Urothelium cell line (cell line): ENCODE results near the gene NT5DC4.
"Not testable (repeated sequence)": the region's sequence is repeated elsewhere in the genome, so short reads cannot be mapped to it uniquely, and the experiment has no call there.

ENCODE experiments used
- DNase-seq: peaks from one replicate; pipeline ENCODE4 v3.0.0; 2011; ENCODE audit warnings: low spot score, mixed read lengths
- FAIRE-seq: peaks from 2 replicates; lab custom pipeline; 2011; peaks lifted over from hg19 to GRCh38; lab: Jason Lieb, UNC

NT5DC4 gene

DNA sequence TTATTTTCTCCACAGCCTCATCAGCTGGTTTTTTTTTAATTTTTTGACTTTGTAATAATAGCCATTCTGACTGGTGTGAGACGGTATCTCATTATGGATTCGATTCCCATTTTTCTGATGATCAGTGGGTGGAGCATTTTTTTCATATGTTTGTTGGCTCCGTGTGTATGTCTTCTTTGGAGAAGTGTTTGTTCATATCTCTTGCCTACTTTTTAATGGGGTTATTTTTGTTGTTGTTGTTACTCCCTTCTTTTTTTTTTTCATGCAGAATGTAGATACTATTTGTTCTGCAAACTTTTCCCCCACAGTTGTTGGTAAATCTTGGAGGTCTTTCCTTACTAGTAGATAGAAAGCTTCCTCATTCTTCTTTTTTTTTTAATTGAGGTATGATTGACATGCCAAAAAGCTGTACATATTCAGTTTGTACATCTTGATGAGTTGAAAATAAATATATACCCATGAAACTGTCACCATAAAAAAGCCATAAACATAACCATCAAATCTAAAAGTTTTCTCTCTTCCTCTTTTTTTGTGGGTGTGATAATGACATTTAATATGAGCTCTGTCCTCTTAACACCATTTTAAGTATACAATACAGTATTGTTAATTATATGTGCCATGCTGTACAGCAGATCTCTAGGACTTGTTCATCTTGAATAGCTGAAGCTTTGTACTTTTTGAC, 21.8 kb upstream of the NT5DC4 start:
- no peak for FAIRE-seq
- DNase-seq = no peak

DNA sequence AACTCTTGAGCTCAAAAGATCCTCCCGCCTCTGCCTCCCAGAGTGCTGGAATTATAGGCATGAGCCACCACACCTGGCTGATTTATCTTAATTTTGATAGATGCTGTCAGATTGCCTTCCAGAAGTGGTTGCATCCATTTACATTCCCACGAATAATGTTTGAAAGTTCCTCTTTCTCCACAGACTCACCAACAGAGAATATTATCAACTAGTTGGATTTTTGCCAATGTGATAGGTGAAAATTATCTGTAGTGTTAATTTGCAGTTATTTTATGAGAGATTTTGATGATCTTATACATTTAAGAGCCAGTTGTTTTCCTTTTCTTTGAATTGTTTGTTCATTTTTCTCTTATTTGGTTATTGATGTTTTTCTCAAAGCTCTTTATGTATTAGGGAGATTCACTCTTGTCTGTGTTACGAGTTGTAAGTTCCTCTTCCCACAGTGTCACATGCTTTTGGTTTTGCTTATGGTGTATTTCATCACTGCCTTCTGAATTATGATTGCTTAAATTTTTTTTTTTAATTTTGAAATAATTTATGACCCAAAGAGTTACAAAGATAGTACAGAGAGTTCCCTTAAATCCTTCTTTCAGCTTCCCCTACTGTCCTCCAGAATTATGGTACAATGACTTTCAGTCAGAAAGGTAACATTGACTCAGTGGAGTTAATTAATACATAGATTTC, 20.7 kb upstream of the NT5DC4 start:
- DNase-seq = no peak

GRCh38 chr2:112701052-112701451, 19.8 kb upstream of the NT5DC4 start:
- no peak for FAIRE-seq
- no peak for DNase-seq

More for the DNA sequence above, 20.7 kb upstream of the NT5DC4 start:
- no peak for FAIRE-seq

DNA sequence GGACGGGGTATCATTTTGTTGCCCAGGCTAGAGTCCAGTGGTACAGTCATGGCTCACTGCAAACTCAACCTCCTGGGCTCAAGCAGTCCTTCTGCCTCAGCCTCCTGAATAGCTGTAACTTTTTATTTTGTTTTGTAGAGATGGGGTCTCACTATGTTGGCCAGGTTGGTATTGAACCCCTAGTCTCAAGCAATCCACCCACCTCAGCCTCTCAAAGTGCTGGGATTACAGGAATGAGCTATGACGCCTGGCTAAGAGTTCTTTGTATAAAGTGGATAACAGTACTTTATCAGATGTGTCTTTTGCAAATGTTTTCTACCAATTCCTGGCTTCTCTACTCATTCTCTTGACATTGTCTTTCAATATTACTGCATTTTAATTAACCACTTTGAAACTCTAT, 17.1 kb upstream of the NT5DC4 start:
- DNase-seq (no peak), FAIRE-seq (no peak)

- no peak for DNase-seq
- no peak for FAIRE-seq
Observed at GRCh38 chr2:112705575-112705974, 15.2 kb upstream of the NT5DC4 start.

DNA sequence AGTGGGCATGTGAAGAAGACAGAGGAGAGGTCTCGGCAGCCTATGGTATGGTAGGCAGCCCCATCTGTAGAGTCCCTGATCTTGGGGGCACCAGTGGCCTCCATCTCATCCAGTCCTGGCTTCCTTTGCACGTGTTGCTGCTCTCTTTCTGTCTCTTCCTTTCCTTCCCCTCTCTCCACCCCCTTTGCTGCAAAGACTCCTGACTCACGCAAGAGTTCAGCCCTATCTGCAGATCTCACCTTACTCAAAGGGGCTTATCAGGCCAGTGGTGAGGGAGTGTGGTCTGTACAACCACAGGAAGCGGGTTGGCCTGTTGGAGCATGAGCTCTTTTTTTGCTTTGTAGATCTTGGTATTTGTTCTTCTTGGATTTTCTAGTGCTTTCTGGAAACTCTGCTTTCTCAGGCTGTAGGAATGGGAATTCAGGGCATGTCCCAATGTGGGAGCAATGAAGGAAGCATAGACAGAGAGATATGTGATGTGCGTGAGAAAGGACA, 14.6 kb upstream of the NT5DC4 start:
- FAIRE-seq (no peak), DNase-seq (no peak)

- DNase-seq, FAIRE-seq: not testable (repeated sequence)
Observed at GRCh38 chr2:112706947-112707346, 13.9 kb upstream of the NT5DC4 start.

GRCh38 chr2:112708968-112709367, 11.9 kb upstream of the NT5DC4 start:
- DNase-seq = no peak
- FAIRE-seq = no peak

GRCh38 chr2:112709703-112710102, 11.1 kb upstream of the NT5DC4 start:
- DNase-seq (no peak), FAIRE-seq (no peak)

GRCh38 chr2:112710956-112711750, 9.7 kb upstream of the NT5DC4 start:
- FAIRE-seq = no peak

DNA sequence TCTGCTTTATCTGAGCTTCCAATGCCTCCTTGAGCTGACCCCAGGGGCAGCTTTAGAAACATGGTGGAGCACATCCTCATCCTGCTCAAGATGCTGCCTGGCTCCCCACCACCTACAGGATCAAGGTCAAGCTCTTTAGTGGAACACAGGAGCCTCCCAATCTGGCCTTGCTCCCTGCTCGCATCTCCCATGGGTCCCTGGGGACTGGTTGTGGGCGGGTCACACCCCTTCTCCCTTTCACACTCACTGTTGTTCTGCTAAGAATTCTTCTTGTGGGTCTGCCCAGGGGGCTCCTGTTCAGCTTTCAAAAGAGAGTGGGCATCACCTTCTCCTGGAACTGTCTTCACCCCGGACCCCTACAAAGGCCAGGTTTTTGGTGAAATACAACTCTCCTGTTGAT, 8.4 kb upstream of the NT5DC4 start:
- no peak for DNase-seq
- FAIRE-seq = no peak

More at GRCh38 chr2:112710956-112711750, 9.7 kb upstream of the NT5DC4 start:
- DNase-seq = no peak

DNA sequence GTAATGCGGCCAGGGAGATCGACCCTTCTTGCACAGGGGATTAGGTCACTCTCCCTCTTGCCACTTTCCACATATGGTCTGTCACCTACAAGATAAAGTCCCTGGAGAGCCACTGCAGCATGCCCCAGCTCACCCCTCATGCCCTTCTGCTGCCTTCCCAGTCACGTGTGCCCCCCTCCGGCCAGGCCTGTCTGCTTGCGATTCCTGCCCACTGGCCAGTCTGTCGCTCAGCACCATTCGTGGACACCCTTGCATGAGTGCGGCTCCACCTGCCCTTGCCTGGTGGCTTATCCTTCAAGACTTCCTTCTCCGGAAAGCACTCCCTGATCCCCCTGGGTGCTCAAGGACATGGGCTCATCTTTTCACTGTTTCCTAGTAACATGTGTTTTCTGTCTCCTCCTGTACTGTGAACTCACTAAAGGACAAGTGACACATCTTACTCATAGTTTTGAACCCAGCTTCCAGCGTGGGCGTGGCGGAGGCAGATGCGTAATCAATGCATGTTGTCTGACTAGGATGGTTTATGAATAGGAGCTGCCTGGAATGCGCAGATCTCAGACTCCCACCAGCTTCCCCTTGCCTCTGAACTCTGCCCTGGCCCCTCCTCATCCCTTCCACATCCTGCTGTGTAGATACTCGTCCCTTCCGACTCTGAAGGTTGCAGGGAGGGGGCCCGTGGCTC, 7.8 kb upstream of the NT5DC4 start:
- FAIRE-seq (peak; percentile 90), DNase-seq (peak; percentile 84)

DNA sequence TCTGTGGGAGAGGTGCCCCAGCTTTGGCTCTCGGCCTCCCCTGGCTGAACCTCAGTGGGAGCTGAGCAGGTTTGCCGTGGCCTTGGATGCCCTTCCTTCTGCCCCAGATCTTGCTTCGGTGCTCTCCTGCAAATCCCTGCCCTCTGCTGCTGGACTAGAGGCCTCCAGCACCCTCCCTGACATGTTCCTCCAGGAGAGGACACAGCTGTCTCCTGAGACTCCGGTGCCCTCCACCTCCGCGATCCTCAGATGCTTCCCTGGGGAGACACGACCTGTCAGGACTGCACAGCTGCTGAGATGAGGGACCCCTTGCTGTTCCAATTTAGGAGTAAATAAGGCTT, 7.3 kb upstream of the NT5DC4 start:
- FAIRE-seq (no peak), DNase-seq (no peak)

DNA sequence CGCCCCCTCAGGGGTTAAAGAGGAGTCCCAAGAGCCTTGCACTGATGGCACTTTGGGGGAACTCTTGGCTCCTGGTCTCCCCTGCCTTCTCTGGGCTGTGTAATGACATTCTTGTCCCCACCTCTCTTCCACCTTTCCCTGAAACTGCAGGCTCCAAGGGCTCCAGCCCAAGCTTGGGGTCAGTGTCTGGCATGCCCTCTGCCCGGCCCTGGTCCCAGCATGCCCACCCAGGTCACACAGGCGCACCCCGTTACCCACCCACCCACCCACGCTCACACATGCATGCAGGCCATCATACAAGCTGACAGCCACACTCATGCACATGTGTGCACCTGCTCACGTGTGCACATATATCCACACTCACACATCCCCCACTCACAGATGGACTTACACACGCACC, 6.9 kb upstream of the NT5DC4 start:
- no peak for DNase-seq
- FAIRE-seq = peak; percentile 56

DNA sequence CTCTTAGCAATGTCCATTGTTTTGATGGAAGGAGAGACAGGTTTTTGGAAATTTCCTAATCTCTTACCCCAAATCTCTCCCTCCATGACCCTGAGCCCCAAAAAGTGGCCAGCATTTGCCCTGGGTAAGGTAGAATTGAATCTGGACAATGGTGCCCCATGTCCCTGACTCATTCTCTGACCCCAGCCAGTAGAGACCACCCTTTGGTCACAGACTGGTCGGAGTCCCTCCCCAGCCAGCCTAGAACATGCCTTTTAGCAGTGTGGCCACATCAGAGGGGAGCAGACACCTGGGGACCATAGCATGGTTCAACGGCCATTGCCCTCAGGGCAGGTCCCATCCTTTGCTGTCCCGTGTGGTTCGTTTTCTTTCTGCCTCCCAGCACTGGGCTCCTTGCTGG, 6.5 kb upstream of the NT5DC4 start:
- peak; percentile 13 for FAIRE-seq
- DNase-seq = no peak

- FAIRE-seq (peak; percentile 80), DNase-seq (peak; percentile 82)
Observed at GRCh38 chr2:112714836-112715631, 5.8 kb upstream of the NT5DC4 start.

DNA sequence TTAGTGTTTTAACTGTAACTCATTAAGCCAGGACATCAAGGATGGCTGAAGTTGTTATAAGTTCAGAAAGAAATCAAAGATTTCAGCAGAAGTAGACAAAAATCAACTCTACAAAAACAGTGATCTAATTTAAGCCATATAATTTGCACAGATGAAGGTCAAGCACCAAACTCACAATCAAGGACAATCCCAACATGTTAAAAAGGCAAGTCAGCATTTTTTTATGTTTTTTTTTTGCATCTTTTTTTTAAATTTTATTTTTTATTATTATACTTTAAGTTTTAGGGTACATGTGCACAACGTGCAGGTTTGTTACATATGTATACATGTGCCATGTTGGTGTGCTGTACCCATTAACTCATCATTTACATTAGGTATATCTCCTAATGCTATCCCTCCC, 4.7 kb upstream of the NT5DC4 start:
- not testable (repeated sequence) for DNase-seq, FAIRE-seq

GRCh38 chr2:112716826-112717352, 3.9 kb upstream of the NT5DC4 start:
- not testable (repeated sequence) for FAIRE-seq

GRCh38 chr2:112718863-112719370, 1.9 kb upstream of the NT5DC4 start:
- DNase-seq = no peak
- FAIRE-seq = peak; percentile 89

More at GRCh38 chr2:112716826-112717352, 3.9 kb upstream of the NT5DC4 start:
- DNase-seq = not testable (repeated sequence)
